HG02642 (cell line): ENCODE measurements around the gene RGS11.
"Not testable (repeated sequence)": the region's sequence is repeated elsewhere in the genome, so short reads cannot be mapped to it uniquely, and the experiment has no call there.

ENCODE experiments used
- ATAC-seq: cut with Tn5 transposase; IDR thresholded peaks from one replicate; pipeline ENCODE4 v1.9.1; 2021; ENCODE audit warnings: mild to moderate bottlenecking; ENCODE audit not compliant: unreplicated experiment, poor library complexity

The RGS11 gene

DNA sequence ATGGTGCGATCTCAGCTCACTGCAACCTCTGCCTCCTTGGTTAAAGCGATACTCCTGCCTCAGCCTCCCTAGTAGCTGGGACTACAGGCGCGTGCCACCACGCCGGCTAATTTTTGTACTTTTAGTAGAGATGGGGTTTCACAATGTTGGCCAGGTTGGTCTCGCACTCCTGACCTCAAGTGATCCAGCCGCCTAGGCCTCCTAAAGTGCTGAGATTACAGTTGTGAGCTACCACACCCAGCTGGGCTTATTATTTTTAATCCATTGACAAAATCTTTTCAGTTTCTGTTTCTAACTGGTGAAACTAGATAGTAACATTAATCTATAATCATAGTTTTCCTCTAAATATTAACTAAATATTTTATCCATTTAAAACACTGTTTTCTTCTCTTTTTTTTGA lies 35.2 kb downstream of the RGS11 start:
- ATAC-seq, result no peak

GRCh38 chr16:239948-240277 lies 35.8 kb downstream of the RGS11 start:
- ATAC-seq, result no peak

DNA sequence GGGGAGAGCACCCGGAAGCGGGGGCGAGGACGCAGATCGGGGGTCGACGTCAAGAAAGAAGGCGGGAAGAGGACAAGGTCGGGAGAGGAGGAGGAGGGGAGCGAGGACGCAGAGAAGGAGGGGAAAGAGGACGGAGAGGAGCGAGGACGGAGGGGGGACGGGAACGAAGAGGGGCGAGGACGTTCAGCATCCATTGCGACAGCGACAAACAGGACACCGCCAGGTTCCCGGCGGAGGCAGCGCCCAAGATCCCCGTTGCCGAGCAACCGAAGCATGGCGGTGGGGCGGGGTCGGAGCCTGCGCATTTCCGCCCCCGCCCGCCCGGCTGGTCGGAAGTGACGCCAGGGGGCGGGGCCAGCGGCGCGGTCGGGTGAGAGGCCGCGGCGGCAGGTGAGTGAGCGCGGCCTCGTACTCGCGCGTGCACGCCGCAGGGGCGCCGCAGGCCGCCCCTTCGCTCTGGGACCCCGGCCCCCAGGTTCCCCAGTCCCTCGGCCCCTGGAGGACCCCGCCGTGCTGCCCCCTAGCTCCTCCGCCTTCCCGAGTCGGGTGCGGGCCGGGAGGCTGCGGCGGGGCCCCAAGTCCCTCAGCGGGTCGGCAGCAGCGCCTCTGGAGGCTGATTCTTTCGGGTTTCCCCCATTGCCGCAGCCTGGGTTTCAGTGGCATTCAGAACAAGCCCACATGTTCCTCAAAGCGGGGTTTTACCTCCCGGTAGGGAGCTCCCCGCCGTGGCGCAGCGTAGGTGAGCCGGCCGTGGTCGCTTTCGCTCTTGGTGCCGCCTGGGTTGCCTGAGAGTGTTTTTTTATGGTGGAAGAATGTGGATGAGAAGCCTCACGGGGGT lies 41.1 kb downstream of the RGS11 start, which contains the start of gene FAM234A:
TSS of gene FAM234A (plus strand) at position 354 of the 838 bp plus-strand sequence. CDS start 19,593 bp downstream, outside the sequence.
- ATAC-seq, result peak; percentile 87

GRCh38 chr16:230949-231348 lies 44.8 kb downstream of the RGS11 start:
- ATAC-seq, result no peak

DNA sequence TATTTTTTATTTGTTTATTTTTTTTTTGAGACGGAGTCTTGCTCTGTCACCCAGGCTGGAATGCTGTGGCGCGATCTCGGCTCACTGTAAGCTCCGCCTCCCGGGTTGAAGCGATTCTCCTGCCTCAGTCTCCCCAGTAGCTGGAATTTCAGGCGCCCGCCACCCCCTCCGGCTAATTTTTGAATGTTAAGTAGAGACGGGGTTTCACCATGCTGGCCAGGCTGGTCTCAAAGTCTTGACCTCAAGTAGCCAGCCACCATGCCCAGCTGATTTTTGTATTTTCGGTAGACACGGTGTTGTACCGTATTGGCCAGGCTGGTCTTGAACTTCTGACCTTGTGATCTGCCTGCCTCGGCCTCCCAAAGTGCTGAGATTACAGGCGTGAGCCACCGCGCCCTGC lies 45.4 kb downstream of the RGS11 start:
- not testable (repeated sequence) for ATAC-seq

DNA sequence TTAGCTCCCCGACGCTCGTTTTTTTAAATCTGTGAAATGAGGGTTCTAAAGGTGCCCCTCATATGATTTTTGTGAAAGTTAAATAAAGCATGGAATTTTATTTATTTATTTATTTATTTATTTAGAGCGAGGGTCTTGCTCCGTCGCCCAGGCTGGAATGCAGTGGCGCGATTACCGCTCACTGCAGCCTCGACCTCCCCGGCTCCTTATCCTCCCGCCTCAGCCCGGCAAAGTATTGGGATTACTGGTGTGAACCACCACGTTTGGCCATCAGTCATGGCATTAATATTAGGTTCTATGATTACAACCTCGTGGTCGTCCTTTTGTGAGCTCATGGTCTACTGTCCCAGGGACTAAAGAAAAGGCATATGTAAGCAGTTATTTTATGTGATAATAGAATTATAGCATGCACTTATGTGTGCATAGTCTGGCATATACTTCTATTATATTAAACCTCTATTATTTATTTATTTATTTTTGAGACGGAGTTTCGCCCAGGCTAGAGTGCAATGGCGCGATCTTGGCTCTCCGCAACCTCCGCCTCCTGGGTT lies 45.9 kb downstream of the RGS11 start:
- ATAC-seq, result no peak

GRCh38 chr16:228852-229730 lies 46.7 kb downstream of the RGS11 start, which contains the start of gene LUC7L:
TSS of gene LUC7L (minus strand) at chr16:229449. CDS start at chr16:229339, 110 bp downstream.
- peak; percentile 82 for ATAC-seq

- ATAC-seq, result peak; percentile 4
Measured at GRCh38 chr16:228151-228851, 47.4 kb downstream of the RGS11 start.

DNA sequence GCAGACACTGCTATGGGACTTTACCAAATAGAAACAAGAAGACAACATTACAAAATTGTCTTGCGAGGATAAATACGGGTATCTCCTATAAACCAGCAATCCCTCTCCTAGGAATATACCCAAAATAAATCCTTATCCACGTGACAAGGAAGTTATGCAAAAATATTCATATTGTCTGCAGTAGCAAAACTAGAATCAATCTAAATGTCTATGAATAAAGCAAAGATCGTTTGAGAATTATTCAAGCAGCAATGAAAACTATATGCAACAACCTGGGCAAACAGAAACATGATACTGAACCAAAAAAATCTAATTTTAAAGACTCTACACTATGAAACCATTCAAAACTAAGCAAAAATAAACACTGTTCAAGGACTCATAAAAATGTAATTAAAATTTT lies 55.7 kb downstream of the RGS11 start:
- no peak for ATAC-seq
